ENCODE results near the gene PALB2. TPM values are rescaled to one million over a fixed set of nuclear protein-coding genes. Genes with fewer than 3 reads are reported as not detected.

Gene PALB2
- total and polyA plus RNA-seq, 2 of the 13 experiments (the other 11 are each of a cell fraction or from before 2014, with no cell fraction given), result 12.1 to 40.9 TPM

DNA sequence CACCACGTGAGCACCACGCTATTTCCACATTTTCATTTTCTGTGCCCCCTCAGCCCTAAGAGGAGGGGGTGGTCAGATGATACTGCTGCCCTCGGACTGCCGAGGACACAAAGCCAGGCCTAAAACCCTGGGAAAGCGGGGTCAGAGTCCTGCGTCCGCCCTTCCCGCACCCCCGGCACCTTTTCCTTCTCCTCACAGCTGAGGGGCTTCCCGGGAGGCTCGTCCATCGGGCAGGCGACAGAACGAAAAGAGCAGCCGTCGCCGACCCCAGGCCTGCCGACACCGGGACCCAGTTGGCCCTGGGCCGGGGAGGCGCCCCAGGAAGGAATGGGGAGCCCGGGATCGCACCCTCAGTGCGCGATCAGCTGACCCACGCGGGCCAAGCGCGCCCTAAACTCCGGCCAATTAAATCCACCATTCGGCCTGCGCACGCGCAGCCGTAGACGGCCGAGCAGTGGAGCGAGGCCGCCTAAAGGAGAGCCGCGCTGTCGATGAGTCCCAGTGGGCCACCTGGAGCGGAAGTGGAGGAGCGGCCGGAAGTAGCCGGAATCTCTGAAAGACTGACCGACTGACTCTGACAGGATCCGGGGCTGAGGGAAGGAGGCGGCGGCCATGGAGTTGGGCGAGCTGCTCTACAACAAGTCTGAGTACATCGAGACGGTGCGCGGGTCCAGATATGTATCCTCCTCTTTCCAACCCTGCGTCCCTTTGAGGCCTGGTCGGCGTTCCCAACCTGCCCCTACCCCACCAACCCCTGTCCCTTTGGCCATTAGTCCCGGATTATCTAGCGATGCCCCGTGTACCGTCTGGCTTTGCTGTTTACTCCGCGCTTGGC is at the start of gene PALB2, which contains the start of gene DCTN5 (continued):
- peak; percentile 98 for TF ChIP-seq NFAT5 (CRISPR knock-in tag; IDR thresholded peaks at IDR 0.05)
- no peak for TF ChIP-seq FOXA1 (IDR thresholded peaks at IDR 0.05)
- TF ChIP-seq FOXA1 (CRISPR knock-in tag; IDR thresholded peaks at IDR 0.05), result 0 out of 2 replicates have a peak, but pooled peaks have one; percentile 8
- TF ChIP-seq FOSL2 (CRISPR knock-in tag; IDR thresholded peaks at IDR 0.05), result peak; percentile 66
- TF ChIP-seq, protein P1, sequence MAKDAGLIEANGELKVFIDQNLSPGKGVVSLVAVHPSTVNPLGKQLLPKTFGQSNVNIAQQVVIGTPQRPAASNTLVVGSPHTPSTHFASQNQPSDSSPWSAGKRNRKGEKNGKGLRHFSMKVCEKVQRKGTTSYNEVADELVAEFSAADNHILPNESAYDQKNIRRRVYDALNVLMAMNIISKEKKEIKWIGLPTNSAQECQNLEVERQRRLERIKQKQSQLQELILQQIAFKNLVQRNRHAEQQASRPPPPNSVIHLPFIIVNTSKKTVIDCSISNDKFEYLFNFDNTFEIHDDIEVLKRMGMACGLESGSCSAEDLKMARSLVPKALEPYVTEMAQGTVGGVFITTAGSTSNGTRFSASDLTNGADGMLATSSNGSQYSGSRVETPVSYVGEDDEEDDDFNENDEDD (CRISPR knock-in tag; IDR thresholded peaks at IDR 0.05; ENCODE audit: borderline replicate concordance), result peak; percentile 99
- peak; percentile 69 for TF ChIP-seq USF2 (IDR thresholded peaks at IDR 0.05; ENCODE audit: low read depth, low read length)
- TF ChIP-seq USF2 (CRISPR knock-in tag; IDR thresholded peaks at IDR 0.05; ENCODE audit: borderline replicate concordance), result peak; percentile 96; the same call in 1 of the 2 replicates
- peak; percentile 76 for TF ChIP-seq ZMAT3 (CRISPR knock-in tag; conservative IDR thresholded peaks at IDR 0.05)
- TF ChIP-seq FOXO4 (CRISPR knock-in tag; conservative IDR thresholded peaks at IDR 0.05), result no peak
- TF ChIP-seq TCF7L2 (IDR thresholded peaks at IDR 0.05; ENCODE audit: low read depth, low read length), result no peak
- TF ChIP-seq GTF3A (CRISPR knock-in tag; conservative IDR thresholded peaks at IDR 0.05), result no peak; the same call in 1 of the 2 replicates
- no peak for TF ChIP-seq ZNF383 (CRISPR knock-in tag; IDR thresholded peaks at IDR 0.05; ENCODE audit: borderline replicate concordance)
- TF ChIP-seq ZNF256 (CRISPR knock-in tag; conservative IDR thresholded peaks at IDR 0.05), result peak; percentile 93
- TF ChIP-seq, protein P2, sequence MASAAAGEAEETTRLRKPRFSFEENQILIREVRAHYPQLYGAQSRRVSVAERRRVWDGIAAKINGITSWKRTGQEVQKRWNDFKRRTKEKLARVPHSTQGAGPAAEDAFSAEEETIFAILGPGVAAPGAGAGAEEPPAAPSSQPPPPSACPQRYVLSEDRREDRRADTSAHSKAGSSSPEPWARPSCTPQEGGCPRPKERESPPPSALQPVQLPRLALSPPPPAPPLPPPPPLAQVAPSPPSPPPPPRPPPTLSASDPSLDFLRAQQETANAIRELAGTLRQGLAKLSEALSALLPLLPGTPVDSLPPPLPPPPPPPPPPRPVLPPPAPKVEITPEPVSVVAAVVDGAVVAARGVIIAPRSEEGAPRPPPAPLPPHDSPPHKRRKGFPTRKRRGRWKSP (CRISPR knock-in tag; IDR thresholded peaks at IDR 0.05), result peak; percentile 79; the same call in 1 of the 2 replicates

Data from HepG2 (cell line).